ENCODE measurements around the gene EXO5. TPM values are rescaled to one million over a fixed set of nuclear protein-coding genes. Genes with fewer than 3 reads are reported as not detected.

The EXO5 gene
- total and polyA plus RNA-seq, 2 of the 8 experiments (the other 6 are each of a cell fraction or from before 2014, with no cell fraction given), result 4.4 to 8.5 TPM

DNA sequence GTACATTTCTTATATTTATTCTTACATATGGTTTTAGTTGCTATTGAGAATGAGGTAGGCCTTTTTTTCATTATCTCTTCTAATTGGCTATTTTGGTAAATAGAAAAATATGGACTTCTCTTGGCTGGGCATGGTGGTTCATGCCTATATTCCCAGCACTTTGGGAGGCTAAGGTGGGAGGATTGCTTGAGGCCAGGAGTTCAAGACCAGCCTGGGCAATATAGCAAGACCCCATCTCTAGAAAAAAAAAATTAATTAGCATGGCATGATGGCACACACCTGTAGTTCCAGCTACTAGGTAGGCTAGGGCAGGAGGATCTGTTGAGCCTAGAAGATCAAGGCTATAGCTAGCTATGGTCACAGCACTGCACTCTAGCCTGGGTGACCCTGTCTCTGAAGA is 26.0 kb downstream of the EXO5 start:
- CTCF ChIA-PET (ENCODE audit: partially characterized antibody), result no interaction called here
- Histone ChIP-seq H4K8ac (ENCODE audit: extremely low read depth, insufficient read depth, low read length) (no peak overlapping the region), H2BK12ac (ENCODE audit: low read depth, low read length) (no peak overlapping the region), H3K4ac (replicated peaks; ENCODE audit: insufficient read length, low read depth, low read length) (no peak overlapping the region), H3K27ac (ENCODE audit: low read depth, low read length) (no peak overlapping the region), H2AFZ (ENCODE audit: low read length) (no peak overlapping the region), H3K56ac (replicated peaks; ENCODE audit: insufficient read length, low read depth, low read length) (no peak overlapping the region), H2BK15ac (ENCODE audit: low read length) (no peak overlapping the region), H2AK5ac (ENCODE audit: low read depth, low read length) (no peak overlapping the region), H3K23ac (ENCODE audit: insufficient read length) (no peak overlapping the region), H3K14ac (ENCODE audit: insufficient read length) (no peak overlapping the region), H3K4me3 (ENCODE audit: extremely low read depth in 1 of 4, insufficient read depth in 2 of 4, low read depth in 3 of 4, low read length in 4 of 4) (no peak overlapping the region), H3K9me3 (ENCODE audit: insufficient read depth in 2 of 2, low read depth in 1 of 2, low read length in 1 of 2) (no peaks in the 10 kb centered on the region), H2BK5ac (ENCODE audit: low read depth, low read length) (no peak overlapping the region), H3K36me3 (ENCODE audit: control insufficient read depth in 2 of 4, insufficient read depth in 4 of 4, low read length in 3 of 4) (no peaks in the 10 kb centered on the region), H3K23me2 (ENCODE audit: low read depth, low read length) (peaks cover 11% of the 10 kb centered on the region), H4K91ac (replicated peaks; ENCODE audit: insufficient read length, low read length) (no peak overlapping the region), H4K20me1 (replicated peaks in 1 of 2; ENCODE audit: control insufficient read depth in 1 of 2, insufficient read depth in 2 of 2, low read length in 2 of 2) (no peaks in the 10 kb centered on the region), H2BK20ac (ENCODE audit: low read length) (no peak overlapping the region), H4K5ac (ENCODE audit: insufficient read length, low read depth, low read length) (no peak overlapping the region), H3K9ac (replicated peaks in 1 of 4; ENCODE audit: extremely low read depth in 1 of 4, low read depth in 3 of 4, low read length in 3 of 4) (no peak overlapping the region), H3K27me3 (replicated peaks in 1 of 4; ENCODE audit: control insufficient read depth in 3 of 4, extremely low read depth in 1 of 4, insufficient read depth in 3 of 4, low read length in 3 of 4) (no peaks in the 10 kb centered on the region), H3K4me2 (ENCODE audit: insufficient read depth in 1 of 2, low read depth in 2 of 2, low read length in 2 of 2) (no peak overlapping the region), H3K4me1 (replicated peaks in 1 of 4; ENCODE audit: control insufficient read depth in 3 of 4, insufficient read depth in 4 of 4, low read length in 3 of 4) (no peaks in the 10 kb centered on the region), H3K79me2 (ENCODE audit: control insufficient read depth in 1 of 2, insufficient read depth in 2 of 2, low read length in 2 of 2) (0 out of 4 replicates have a peak, but pooled peaks cover 0 to 2% of the 10 kb centered on the region in 2 experiments), H3K79me1 (ENCODE audit: low read depth, low read length) (no peaks in the 10 kb centered on the region), H2BK120ac (replicated peaks; ENCODE audit: low read depth, low read length) (no peak overlapping the region), H3K18ac (ENCODE audit: extremely low read depth, low read length) (no peak overlapping the region)
- TF ChIP-seq HDAC2 (IDR thresholded peaks at IDR 0.05; ENCODE audit: borderline replicate concordance in 1 of 2, low read depth in 2 of 2, low read length in 2 of 2) (no peak), SIRT6 (IDR thresholded peaks at IDR 0.05; ENCODE audit: low read length) (no peak), SP1 (IDR thresholded peaks at IDR 0.05; ENCODE audit: low read depth, low read length) (no peak)
- DNase-seq (ENCODE audit: low read depth in 1 of 2, low spot score in 2 of 2), result no peak
- no peak for FAIRE-seq
- POLR2A ChIA-PET (ENCODE audit: partially characterized antibody), result no interaction called here
